GM21515 (cell line): ENCODE measurements around the gene MCTP2.
"Not testable (repeated sequence)": the region's sequence is repeated elsewhere in the genome, so short reads cannot be mapped to it uniquely, and the experiment has no call there.

Experiments used
- ATAC-seq: cut with Tn5 transposase; IDR thresholded peaks from one replicate; pipeline ENCODE4 v1.9.1; 2021; ENCODE audit not compliant: unreplicated experiment

MCTP2 gene

GRCh38 chr15:94446441-94446840 lies 215.1 kb downstream of the MCTP2 start:
- ATAC-seq = no peak

DNA sequence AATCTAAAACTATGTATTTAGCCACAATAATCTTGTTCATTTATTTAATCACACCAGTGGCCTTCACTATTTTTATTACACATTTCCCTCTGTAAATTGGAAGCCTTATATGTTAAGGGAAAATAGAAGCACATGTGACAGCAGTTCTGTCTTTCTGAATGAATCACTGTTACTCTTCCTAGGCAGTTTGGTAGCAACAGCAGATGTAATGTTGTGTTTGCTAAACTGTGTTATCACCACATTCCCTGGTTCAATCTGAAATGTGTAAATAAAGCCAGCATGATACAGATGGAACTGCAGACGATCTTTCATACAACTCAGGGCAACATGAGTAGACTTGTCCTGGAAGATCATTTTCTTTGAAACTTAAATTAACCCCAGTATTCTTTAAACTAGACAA lies 220.1 kb downstream of the MCTP2 start:
- no peak for ATAC-seq

- no peak for ATAC-seq
Observed at GRCh38 chr15:94453227-94453988, 222.0 kb downstream of the MCTP2 start.

DNA sequence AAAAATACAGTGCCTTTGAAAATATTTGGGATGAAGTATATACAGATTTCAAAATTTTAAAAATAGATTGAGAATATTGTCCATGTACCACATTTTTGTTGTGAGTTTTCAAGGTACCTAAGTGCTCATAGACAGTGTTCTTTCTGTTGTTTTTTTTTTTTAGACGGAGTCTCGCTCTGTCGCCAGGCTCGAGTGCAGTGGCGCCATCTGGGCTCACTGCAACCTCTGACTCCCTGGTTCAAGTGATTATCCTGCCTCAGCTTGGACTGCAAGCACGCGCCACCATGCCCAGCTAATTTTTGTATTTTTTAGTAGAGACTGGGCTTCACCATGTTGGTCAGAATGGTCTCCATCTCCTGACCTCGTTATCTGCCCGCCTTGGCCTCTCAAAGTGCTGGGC lies 223.9 kb downstream of the MCTP2 start:
- no peak for ATAC-seq

GRCh38 chr15:94456226-94456625 lies 224.9 kb downstream of the MCTP2 start:
- no peak for ATAC-seq

DNA sequence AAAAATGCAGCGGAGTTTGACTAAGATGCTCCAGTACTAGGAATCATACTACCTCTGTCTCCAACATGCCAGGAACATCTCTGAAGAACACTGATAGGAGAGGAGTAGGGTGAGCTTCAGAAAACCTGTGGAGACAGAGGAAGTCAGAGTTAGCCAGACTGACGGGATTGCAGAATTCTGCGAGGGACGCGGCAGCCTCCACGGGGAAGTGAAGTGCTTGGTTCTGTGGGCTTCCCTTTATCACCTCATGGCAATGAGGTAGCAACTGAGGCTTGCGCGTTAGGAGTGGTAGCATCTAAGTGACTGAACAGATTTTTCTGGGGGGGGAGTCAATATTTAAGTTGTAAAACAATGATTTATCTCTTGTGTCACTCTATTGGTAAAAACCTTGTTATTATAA lies 226.3 kb downstream of the MCTP2 start:
- no peak for ATAC-seq

GRCh38 chr15:94460624-94461023 lies 229.3 kb downstream of the MCTP2 start:
- ATAC-seq = no peak

DNA sequence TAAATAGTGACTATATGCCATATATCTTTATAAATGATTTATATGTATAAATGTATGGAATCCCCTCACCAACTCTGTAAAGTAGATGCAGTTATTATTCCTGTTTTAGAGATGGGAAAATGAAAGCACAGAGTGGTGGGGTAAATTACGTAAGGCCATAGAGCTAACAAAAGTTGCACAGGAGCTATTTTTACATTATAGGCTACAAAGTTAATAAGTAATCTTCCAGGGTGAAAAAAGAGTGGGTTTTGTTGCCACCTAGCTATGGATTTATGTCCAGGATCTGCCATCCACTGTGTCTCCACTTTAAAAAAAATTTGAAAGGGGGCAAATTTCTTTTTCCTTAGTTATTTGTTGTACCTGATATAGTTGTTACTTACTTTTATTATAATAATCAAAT lies 235.7 kb downstream of the MCTP2 start:
- ATAC-seq = no peak

- no peak for ATAC-seq
Observed at GRCh38 chr15:94470492-94470891, 239.1 kb downstream of the MCTP2 start.

GRCh38 chr15:94476686-94477085 lies 245.3 kb downstream of the MCTP2 start:
- no peak for ATAC-seq

GRCh38 chr15:94477913-94478553 lies 246.7 kb downstream of the MCTP2 start:
- ATAC-seq = no peak

DNA sequence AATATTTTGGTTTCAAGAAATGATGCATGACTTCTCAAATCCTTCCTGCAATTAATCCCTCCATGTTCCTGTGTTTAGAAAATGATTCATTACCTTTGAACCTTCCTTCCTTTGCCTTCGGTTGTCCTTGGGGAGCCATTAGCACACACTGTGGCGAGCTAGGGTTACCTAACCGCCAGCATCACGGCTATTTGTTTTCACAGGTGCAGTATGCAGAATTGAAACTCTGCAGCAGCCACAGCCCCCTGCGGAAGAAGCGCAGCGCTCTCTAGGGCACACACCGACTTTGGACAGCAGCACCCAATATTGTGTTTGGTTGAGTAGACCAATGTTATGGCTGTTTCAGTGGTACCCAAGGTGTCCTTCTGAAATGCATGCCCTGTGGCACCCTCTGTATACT lies 247.4 kb downstream of the MCTP2 start:
- ATAC-seq = no peak

GRCh38 chr15:94480289-94480834 lies 249.0 kb downstream of the MCTP2 start:
- ATAC-seq = no peak

DNA sequence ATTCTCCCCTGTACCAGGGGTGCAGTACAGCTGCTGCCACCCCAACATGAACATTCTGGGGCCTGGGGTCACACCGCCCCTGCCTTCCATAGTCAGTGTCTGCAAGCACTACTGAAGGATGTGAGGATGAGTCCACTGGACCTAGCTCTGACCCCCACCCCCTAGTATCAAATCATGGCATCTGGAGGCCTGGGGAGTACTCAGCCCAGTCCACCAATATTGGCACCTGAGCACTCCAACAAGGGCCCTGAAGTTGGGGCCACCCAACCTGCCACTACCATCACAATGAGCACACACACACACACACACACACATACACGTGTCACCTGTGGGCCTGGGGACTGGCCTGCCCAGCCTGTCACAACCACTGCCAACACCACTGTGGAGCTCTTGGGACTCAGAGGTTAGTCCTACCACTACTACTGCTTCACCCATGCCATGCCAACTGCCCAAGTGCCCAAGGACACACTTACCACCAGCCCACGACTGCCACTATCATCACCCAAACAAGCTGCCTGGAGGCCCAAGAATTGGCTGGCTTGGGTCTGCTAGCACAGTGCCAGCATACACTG lies 253.9 kb downstream of the MCTP2 start:
- ATAC-seq = no peak

DNA sequence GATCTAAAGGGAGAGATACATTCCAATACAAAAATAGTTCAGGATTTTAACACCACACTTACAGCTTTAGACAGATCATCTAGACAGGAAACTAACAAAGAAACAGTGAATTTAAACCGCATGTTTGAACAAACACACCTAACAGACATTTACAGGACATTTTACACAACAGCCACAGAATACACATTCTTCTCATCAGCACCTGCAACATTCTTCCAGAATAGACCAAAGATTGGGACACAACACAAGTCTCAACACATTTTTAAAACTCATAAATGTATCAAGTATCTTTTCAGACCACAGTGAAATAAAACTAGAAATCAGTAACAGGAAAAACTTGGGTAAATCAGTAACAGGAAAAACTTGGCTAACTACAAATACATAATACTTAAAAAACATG lies 256.3 kb downstream of the MCTP2 start:
- no peak for ATAC-seq

DNA sequence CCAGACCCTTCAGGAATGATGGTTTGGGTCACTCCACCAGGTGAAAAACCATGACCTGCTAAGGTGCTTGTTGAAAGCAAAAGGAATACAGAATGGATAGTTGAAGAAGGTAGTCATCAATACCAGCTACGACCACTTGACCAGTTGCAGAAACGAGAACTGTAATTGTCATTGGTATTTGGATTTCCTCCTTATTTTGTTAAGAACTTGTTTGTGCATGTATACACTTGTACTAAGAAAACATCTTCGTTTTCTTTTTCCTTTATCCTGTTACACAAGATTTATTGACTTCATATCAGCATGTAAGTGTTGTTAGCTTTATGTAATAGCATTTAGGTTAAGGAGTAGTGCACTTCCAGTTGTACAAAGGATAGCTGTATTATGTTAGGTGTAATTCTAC lies 261.8 kb downstream of the MCTP2 start:
- ATAC-seq = no peak

DNA sequence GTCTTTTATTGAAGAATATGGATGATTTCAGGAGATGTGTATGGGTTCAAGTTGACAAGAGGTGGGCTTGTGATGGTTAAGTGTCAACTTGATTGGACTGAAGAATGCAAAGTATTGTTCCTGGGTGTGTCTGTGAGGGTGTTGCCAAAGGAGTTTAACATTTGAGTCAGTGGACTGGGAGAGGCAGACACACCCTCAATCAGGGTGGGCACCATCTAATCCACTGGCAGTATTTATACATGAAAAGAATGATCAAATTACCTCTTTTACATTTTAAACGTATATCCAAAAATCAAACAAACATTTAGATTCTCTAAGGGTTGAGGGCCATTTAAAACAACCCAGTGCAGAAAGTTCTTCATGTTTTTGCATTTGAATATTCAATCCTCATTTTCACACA lies 262.2 kb downstream of the MCTP2 start:
- not testable (repeated sequence) for ATAC-seq

GRCh38 chr15:94494732-94495131 lies 263.4 kb downstream of the MCTP2 start:
- ATAC-seq = no peak

DNA sequence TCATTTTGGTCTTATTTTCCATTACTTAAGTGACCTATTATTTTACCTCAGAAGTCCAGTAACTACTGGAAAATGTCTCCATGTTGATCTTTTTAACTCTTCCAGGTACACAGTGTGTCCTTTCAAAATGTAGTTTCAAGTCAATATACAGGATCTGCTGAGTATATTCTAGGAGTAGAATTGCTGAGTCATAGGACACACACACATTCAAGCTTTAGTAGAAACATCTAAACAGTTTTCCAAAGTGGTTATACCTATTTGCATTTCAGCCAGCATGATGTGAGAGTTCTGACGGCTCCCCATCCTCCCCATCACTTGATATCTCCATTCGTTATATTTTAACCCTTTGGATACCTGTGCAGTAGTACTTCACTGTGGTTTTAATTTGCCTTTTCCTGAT lies 271.9 kb downstream of the MCTP2 start:
- no peak for ATAC-seq

DNA sequence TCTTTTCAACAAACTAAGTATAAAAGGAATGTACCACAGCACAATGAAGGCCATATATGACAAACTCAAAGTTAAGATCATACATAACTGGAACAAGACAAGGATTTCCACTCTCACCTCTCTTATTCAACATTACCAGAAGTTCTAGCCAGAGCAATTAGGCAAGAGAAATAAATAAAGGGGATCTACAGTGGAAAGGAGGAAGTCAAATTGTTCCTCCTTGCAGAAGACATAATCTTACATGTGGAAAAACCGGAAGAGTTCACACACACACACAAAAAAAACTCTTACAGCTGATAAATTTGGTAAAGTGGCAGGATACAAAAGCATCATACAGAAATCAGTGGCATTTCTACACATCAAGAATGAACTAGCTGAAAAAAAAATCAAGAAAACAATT lies 277.9 kb downstream of the MCTP2 start:
- ATAC-seq = no peak

- no peak for ATAC-seq
Observed at GRCh38 chr15:94522125-94522524, 290.8 kb downstream of the MCTP2 start.

DNA sequence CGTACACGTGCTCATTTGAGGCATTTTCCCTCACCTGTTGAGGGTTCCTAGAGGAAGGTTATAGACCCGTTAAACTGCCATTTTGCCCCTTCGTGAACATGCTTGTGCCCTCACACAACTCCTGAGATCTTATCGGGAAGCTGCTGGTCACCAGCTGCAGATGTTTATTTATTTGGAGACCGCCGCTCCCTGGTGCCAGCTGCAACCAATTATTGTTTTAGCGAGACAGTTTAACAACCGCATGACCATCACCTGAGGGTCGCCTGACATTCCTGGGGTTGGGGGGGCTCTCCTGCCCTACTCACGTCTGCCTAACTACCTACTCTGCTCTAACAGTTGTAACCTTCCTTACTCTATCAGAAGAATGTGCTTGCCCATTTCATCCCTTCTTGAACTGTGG lies 292.5 kb downstream of the MCTP2 start:
- ATAC-seq = no peak
